CD14-positive monocyte (primary cell): ENCODE data around the gene TMEM191C. TPM values are rescaled to one million over a fixed set of nuclear protein-coding genes. Genes with fewer than 3 reads are reported as not detected.
"Not testable (repeated sequence)": the region's sequence is repeated elsewhere in the genome, so short reads cannot be mapped to it uniquely, and the experiment has no call there.

Experiments used
- DNase-seq, 3 donors: peaks; one replicate each; pipeline ENCODE4 v3.0.0-alpha.2; 2011 to 2022
- H2AFZ ChIP-seq: 2 replicates; pipeline ENCODE4 v1.6.0; 2012; ENCODE audit warnings: mild to moderate bottlenecking, low read depth, low read length, inconsistent platforms; ENCODE audit not compliant: insufficient read depth, poor library complexity, severe bottlenecking
- H3K27ac ChIP-seq, 2 donors: 1 replicate in 1 of 2; 2 replicates in 1 of 2; pipeline ENCODE4 v1.5.1; 2012 to 2013; ENCODE audit warnings: low read length in 2 of 2, control low read depth in 1 of 2, inconsistent platforms in 1 of 2, low read depth in 1 of 2, mild to moderate bottlenecking in 1 of 2
- H3K27me3 ChIP-seq, 2 donors: one replicate each; pipeline versions ENCODE4 v1.6.0 to v1.6.1; 2011 to 2013; ENCODE audit warnings: low read length in 2 of 2; ENCODE audit not compliant: control insufficient read depth in 2 of 2, insufficient read depth in 2 of 2
- H3K36me3 ChIP-seq, 2 donors: replicated peaks in 1 of 2; 1 replicate in 1 of 2; 2 replicates in 1 of 2; pipeline versions ENCODE4 v1.5.1 to v1.6.1; 2012 to 2013; ENCODE audit warnings: low read length in 2 of 2, control low read depth in 1 of 2, inconsistent platforms in 1 of 2, mild to moderate bottlenecking in 1 of 2; ENCODE audit not compliant: insufficient read depth in 2 of 2, control insufficient read depth in 1 of 2
- H3K4me1 ChIP-seq, 2 donors: 1 replicate in 1 of 2; 2 replicates in 1 of 2; pipeline versions ENCODE4 v1.5.1 to v1.6.1; 2012 to 2013; ENCODE audit warnings: low read length in 2 of 2, control low read depth in 1 of 2, inconsistent platforms in 1 of 2, mild to moderate bottlenecking in 1 of 2, moderate library complexity in 1 of 2; ENCODE audit not compliant: insufficient read depth in 2 of 2, control insufficient read depth in 1 of 2
- H3K4me2 ChIP-seq: replicated peaks from 2 replicates; pipeline ENCODE3; 2012; ENCODE audit warnings: low read length, moderate library complexity, mild to moderate bottlenecking; ENCODE audit not compliant: poor library complexity, severe bottlenecking; ENCODE audit errors: extremely low read depth
- H3K4me3 ChIP-seq, 3 experiments: fragments of 200-600 bp in 1 of 3; sonication (generic) in 1 of 3; replicated peaks in 1 of 3; 1 replicate in 2 of 3; 2 replicates in 1 of 3; pipeline ENCODE4 v1.5.1; 2011 to 2013; ENCODE audit warnings: low read length in 3 of 3, mild to moderate bottlenecking in 3 of 3, control low read depth in 2 of 3, low read depth in 2 of 3, inconsistent platforms in 1 of 3, moderate library complexity in 1 of 3
- H3K79me2 ChIP-seq: 2 replicates; pipeline ENCODE4 v1.6.0; 2012; ENCODE audit warnings: mild to moderate bottlenecking, control low read depth, inconsistent platforms, low read length, moderate library complexity; ENCODE audit not compliant: insufficient read depth
- H3K9ac ChIP-seq: 2 replicates; pipeline ENCODE4 v1.6.0; 2017; ENCODE audit warnings: low read length, mild to moderate bottlenecking; ENCODE audit not compliant: insufficient read depth, poor library complexity, severe bottlenecking
- H3K9me3 ChIP-seq, 2 donors: replicated peaks in 1 of 2; 1 replicate in 1 of 2; 2 replicates in 1 of 2; pipeline versions ENCODE4 v1.5.1 to v1.6.1; 2012 to 2013; ENCODE audit warnings: low read length in 2 of 2, control low read depth in 1 of 2; ENCODE audit not compliant: control insufficient read depth in 1 of 2, insufficient read depth in 1 of 2
- H4K20me1 ChIP-seq: 2 replicates; pipeline ENCODE4 v1.6.0; 2012; ENCODE audit warnings: mild to moderate bottlenecking, low read length, control low read depth, moderate library complexity; ENCODE audit not compliant: insufficient read depth
- H3K27ac Mint-ChIP-seq, 7 donors: one replicate each; pipeline ENCODE4 v1.8.0; 2020; ENCODE audit warnings: mild to moderate bottlenecking in 7 of 7, mixed read lengths in 7 of 7, moderate library complexity in 6 of 7, inconsistent platforms in 2 of 7
- H3K27me3 Mint-ChIP-seq, 3 donors: one replicate each; pipeline ENCODE4 v1.8.0; 2021 to 2022; ENCODE audit warnings: low read depth in 3 of 3, mild to moderate bottlenecking in 3 of 3, mixed read lengths in 3 of 3, moderate library complexity in 3 of 3, inconsistent platforms in 1 of 3
- H3K36me3 Mint-ChIP-seq, 2 donors: one replicate each; pipeline ENCODE4 v1.8.0; 2020; ENCODE audit warnings: mixed read lengths in 2 of 2, inconsistent platforms in 1 of 2, mild to moderate bottlenecking in 1 of 2
- H3K4me1 Mint-ChIP-seq: one replicate; pipeline ENCODE4 v1.8.0; 2020; ENCODE audit warnings: mild to moderate bottlenecking, mixed read lengths
- H3K4me3 Mint-ChIP-seq, 2 donors: one replicate each; pipeline ENCODE4 v1.8.0; 2020; ENCODE audit warnings: mild to moderate bottlenecking in 2 of 2, mixed read lengths in 2 of 2, moderate library complexity in 1 of 2
- H3K9me3 Mint-ChIP-seq, 7 donors: one replicate each; pipeline ENCODE4 v1.8.0; 2020 to 2022; ENCODE audit warnings: mixed read lengths in 7 of 7, mild to moderate bottlenecking in 6 of 7, moderate library complexity in 6 of 7, inconsistent platforms in 2 of 7
- WGBS: methylation state at CpG from one replicate; pipeline ENCODE4 v1.1.5; 2013; ENCODE audit warnings: missing lambda C conversion rate; ENCODE audit not compliant: insufficient coverage; 5-methylcytosine and 5-hydroxymethylcytosine counted together
- intact Hi-C, 2 donors: fragments of 100-400 bp; cut with micrococcal nuclease; formaldehyde crosslinking; loops; one replicate each; pipeline versions ENCODE4 v1.15.0 to v1.15.1; 2023
- polyA plus RNA-seq, 3 donors: library from polyadenylated mRNA; depleted of rRNA in 1 of 3; unstranded in 2 of 3; stranded (reverse) in 1 of 3; fragments of 300-500 nt in 2 of 3; fragments of >200 nt in 1 of 3; fragmentation: Illumina TruSeq in 2 of 3; gene quantifications; 1 replicate in 2 of 3; 2 replicates in 1 of 3; pipeline ENCODE4 v1.2.3, GENCODE V29; 2012 to 2021

TMEM191C gene
- polyA plus RNA-seq, 3 donors: 1.6 to 4.5 (median 4.0) TPM

- H3K4me2 ChIP-seq, H3K27ac Mint-ChIP-seq, H3K4me1 Mint-ChIP-seq, H2AFZ ChIP-seq, H3K9ac ChIP-seq, DNase-seq, H3K27ac ChIP-seq, H3K9me3 ChIP-seq, H3K4me3 Mint-ChIP-seq, intact Hi-C loops, H3K27me3 Mint-ChIP-seq, H3K27me3 ChIP-seq, H3K4me3 ChIP-seq, H3K9me3 Mint-ChIP-seq: not testable (repeated sequence)
- WGBS: no CpG with 5 or more reads among the region's 10 CpGs
- Histone ChIP-seq H3K79me2 (peaks cover 19% of the 10 kb centered on the region), H4K20me1 (peaks cover 11% of the 10 kb centered on the region), H3K36me3 (peaks cover 11 to 21% of the 10 kb centered on the region in 2 donors), H3K4me1 (peaks cover 8 to 10% of the 10 kb centered on the region in 2 donors)
- H3K36me3 Mint-ChIP-seq: peaks cover 11 to 15% of the 10 kb centered on the region in 2 donors
Observed at GRCh38 chr22:21440018-21440636, 27.1 kb upstream of the TMEM191C start.

DNA sequence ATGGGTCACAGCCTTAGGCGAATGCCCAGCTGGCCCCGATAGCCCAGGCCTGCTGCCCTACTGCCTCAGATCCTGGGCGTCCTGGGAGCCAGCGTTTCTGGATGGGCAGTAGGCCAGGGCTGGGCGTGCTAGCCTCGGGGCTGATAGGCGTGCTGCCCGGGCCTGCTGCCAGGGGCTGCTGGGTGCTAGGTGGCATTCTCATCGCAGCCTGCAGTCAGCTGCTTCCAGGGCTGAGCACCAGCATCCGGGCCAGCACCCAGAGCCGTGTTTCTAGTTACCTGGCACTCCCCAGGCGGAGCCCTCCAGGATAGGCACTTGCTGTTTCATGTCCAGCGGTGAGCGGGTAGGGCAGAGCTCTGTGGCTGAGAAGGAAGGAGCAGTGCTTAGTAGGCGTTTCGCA is 26.5 kb upstream of the TMEM191C start:
- H3K9me3 ChIP-seq, H3K27me3 Mint-ChIP-seq, H3K4me3 ChIP-seq, H2AFZ ChIP-seq, H3K27ac Mint-ChIP-seq, H3K9me3 Mint-ChIP-seq, intact Hi-C loops, H3K4me2 ChIP-seq, H3K9ac ChIP-seq, DNase-seq, H3K27me3 ChIP-seq, H3K27ac ChIP-seq, H3K4me3 Mint-ChIP-seq, H3K4me1 Mint-ChIP-seq: not testable (repeated sequence)
- Histone ChIP-seq H3K4me1 (peaks cover 8 to 10% of the 10 kb centered on the region in 2 donors), H3K79me2 (peaks cover 19% of the 10 kb centered on the region), H3K36me3 (peaks cover 17 to 27% of the 10 kb centered on the region in 2 donors), H4K20me1 (peaks cover 11% of the 10 kb centered on the region)
- WGBS: no CpG with 5 or more reads among the region's 16 CpGs
- peaks cover 11 to 17% of the 10 kb centered on the region in 2 donors for H3K36me3 Mint-ChIP-seq

GRCh38 chr22:21441170-21441569 is 26.0 kb upstream of the TMEM191C start:
- H3K4me1 Mint-ChIP-seq, H3K9ac ChIP-seq, H3K4me2 ChIP-seq, H3K27ac Mint-ChIP-seq, H3K9me3 Mint-ChIP-seq, H2AFZ ChIP-seq, H3K27me3 ChIP-seq, DNase-seq, H3K27ac ChIP-seq, H3K4me3 Mint-ChIP-seq, H3K27me3 Mint-ChIP-seq, intact Hi-C loops, H3K4me3 ChIP-seq, H3K9me3 ChIP-seq: not testable (repeated sequence)
- WGBS: no CpG with 5 or more reads among the region's 6 CpGs
- Histone ChIP-seq H3K36me3 (peaks cover 21 to 32% of the 10 kb centered on the region in 2 donors), H4K20me1 (peaks cover 11% of the 10 kb centered on the region), H3K79me2 (peaks cover 19% of the 10 kb centered on the region), H3K4me1 (peaks cover 8 to 10% of the 10 kb centered on the region in 2 donors)
- peaks cover 13 to 22% of the 10 kb centered on the region in 2 donors for H3K36me3 Mint-ChIP-seq

DNA sequence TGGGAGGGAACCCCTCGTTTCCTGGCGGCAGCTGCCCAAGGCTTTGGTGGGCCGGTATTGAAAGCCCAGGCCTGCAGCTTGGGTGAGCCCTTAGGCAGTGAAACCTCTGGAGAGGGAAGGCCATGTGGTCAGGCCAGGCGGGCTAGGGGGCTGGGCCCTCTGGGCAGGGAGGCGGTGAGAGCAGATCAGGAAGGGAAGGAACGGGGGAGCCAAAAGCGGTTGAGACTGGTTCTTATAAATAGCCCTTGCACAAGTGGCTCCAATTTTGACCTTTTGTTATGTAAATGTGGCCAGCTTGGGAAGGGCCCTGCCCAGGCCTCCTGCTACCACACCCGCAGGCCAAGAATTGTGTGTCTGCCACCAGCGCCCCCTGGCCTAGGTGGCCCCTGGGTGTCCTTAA is 25.1 kb upstream of the TMEM191C start:
- H3K4me3 Mint-ChIP-seq, H3K27me3 Mint-ChIP-seq, H3K9me3 Mint-ChIP-seq, DNase-seq, H3K27ac ChIP-seq, H3K9me3 ChIP-seq, H3K4me2 ChIP-seq, H3K27me3 ChIP-seq, H2AFZ ChIP-seq, H3K4me1 Mint-ChIP-seq, H3K4me3 ChIP-seq, H3K9ac ChIP-seq, intact Hi-C loops, H3K27ac Mint-ChIP-seq: not testable (repeated sequence)
- H4K20me1 ChIP-seq: peaks cover 11% of the 10 kb centered on the region
- WGBS: no CpG with 5 or more reads among the region's 9 CpGs
- H3K36me3 Mint-ChIP-seq: peaks cover 19 to 31% of the 10 kb centered on the region in 2 donors
- peaks cover 8 to 10% of the 10 kb centered on the region in 2 donors for H3K4me1 ChIP-seq
- H3K79me2 ChIP-seq: peaks cover 19% of the 10 kb centered on the region
- H3K36me3 ChIP-seq: peaks cover 28 to 41% of the 10 kb centered on the region in 2 donors
